WTC11 (cell line): ENCODE data around the gene UBXN6.

Experiments
- GTF2I ChIP-seq: fragments of 250-450 bp; sonication (Bioruptor Pico); conservative IDR thresholded peaks from 2 replicates; pipeline ENCODE4 v1.4.0; 2021; ENCODE audit warnings: mild to moderate bottlenecking
- NFYB ChIP-seq: sonication (generic); formaldehyde crosslinking; conservative IDR thresholded peaks from 2 replicates; pipeline ENCODE4 v1.8.0; 2022; ENCODE audit warnings: low read depth, missing genetic modification reagents
- NR3C1 ChIP-seq: sonication (generic); formaldehyde crosslinking; conservative IDR thresholded peaks from 2 replicates; pipeline ENCODE4 v1.8.1; 2023; ENCODE audit warnings: low read depth, mild to moderate bottlenecking, missing genetic modification reagents
- SP1 ChIP-seq: sonication (generic); formaldehyde crosslinking; conservative IDR thresholded peaks from 2 replicates; pipeline ENCODE4 v1.8.1; 2022; ENCODE audit warnings: missing genetic modification reagents
- TF ChIP-seq, protein P1 (sequence below): fragments of 200-600 bp; IDR thresholded peaks from 2 replicates; pipeline ENCODE4 v1.8.0; 2022; ENCODE audit warnings: antibody characterized with exemption
- TF ChIP-seq, protein P2 (sequence below): sonication (generic); formaldehyde crosslinking; IDR thresholded peaks from 2 replicates; pipeline ENCODE4 v1.8.1; 2023; ENCODE audit warnings: mild to moderate bottlenecking, missing genetic modification reagents, borderline replicate concordance
- TF ChIP-seq, protein P3 (sequence below): sonication (generic); formaldehyde crosslinking; IDR thresholded peaks from 2 replicates; pipeline ENCODE4 v1.8.1; 2023; ENCODE audit warnings: mild to moderate bottlenecking, missing genetic modification reagents, moderate library complexity
- TF ChIP-seq, protein P4 (sequence below): sonication (generic); formaldehyde crosslinking; IDR thresholded peaks from 2 replicates; pipeline ENCODE4 v1.8.1; 2022; ENCODE audit warnings: low read depth, mild to moderate bottlenecking, moderate library complexity, missing genetic modification reagents, borderline replicate concordance
- TF ChIP-seq, protein P5 (sequence below): sonication (generic); formaldehyde crosslinking; IDR thresholded peaks from 2 replicates; pipeline ENCODE4 v1.8.1; 2022; ENCODE audit warnings: missing genetic modification reagents, borderline replicate concordance
- TF ChIP-seq, protein P6 (sequence below): sonication (generic); formaldehyde crosslinking; IDR thresholded peaks from 2 replicates; pipeline ENCODE4 v1.8.0; 2022; ENCODE audit warnings: mild to moderate bottlenecking, missing genetic modification reagents

DNA sequence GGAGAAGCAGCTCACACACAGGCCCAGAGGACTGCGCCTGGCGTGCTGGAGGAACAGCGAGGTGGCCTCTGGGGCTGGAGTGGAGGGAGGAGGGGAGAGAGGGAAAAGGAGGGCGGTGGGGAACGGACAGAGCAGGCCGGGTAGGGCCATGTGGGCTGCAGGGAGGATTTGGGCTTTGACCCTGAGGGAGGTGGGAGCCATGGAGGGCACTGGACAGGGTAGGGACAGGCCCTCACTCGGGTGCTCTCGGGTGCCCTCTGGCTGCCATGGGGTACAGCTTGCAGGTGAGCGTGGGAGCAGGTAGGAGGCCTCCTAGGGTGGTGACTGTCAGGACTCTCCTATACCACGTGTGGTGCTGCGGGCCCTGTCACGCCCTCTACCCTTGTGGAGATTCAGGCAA, 37.9 kb upstream of the UBXN6 start:
- TF ChIP-seq, protein P1, sequence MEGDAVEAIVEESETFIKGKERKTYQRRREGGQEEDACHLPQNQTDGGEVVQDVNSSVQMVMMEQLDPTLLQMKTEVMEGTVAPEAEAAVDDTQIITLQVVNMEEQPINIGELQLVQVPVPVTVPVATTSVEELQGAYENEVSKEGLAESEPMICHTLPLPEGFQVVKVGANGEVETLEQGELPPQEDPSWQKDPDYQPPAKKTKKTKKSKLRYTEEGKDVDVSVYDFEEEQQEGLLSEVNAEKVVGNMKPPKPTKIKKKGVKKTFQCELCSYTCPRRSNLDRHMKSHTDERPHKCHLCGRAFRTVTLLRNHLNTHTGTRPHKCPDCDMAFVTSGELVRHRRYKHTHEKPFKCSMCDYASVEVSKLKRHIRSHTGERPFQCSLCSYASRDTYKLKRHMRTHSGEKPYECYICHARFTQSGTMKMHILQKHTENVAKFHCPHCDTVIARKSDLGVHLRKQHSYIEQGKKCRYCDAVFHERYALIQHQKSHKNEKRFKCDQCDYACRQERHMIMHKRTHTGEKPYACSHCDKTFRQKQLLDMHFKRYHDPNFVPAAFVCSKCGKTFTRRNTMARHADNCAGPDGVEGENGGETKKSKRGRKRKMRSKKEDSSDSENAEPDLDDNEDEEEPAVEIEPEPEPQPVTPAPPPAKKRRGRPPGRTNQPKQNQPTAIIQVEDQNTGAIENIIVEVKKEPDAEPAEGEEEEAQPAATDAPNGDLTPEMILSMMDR = no peak
- TF ChIP-seq, protein P2, sequence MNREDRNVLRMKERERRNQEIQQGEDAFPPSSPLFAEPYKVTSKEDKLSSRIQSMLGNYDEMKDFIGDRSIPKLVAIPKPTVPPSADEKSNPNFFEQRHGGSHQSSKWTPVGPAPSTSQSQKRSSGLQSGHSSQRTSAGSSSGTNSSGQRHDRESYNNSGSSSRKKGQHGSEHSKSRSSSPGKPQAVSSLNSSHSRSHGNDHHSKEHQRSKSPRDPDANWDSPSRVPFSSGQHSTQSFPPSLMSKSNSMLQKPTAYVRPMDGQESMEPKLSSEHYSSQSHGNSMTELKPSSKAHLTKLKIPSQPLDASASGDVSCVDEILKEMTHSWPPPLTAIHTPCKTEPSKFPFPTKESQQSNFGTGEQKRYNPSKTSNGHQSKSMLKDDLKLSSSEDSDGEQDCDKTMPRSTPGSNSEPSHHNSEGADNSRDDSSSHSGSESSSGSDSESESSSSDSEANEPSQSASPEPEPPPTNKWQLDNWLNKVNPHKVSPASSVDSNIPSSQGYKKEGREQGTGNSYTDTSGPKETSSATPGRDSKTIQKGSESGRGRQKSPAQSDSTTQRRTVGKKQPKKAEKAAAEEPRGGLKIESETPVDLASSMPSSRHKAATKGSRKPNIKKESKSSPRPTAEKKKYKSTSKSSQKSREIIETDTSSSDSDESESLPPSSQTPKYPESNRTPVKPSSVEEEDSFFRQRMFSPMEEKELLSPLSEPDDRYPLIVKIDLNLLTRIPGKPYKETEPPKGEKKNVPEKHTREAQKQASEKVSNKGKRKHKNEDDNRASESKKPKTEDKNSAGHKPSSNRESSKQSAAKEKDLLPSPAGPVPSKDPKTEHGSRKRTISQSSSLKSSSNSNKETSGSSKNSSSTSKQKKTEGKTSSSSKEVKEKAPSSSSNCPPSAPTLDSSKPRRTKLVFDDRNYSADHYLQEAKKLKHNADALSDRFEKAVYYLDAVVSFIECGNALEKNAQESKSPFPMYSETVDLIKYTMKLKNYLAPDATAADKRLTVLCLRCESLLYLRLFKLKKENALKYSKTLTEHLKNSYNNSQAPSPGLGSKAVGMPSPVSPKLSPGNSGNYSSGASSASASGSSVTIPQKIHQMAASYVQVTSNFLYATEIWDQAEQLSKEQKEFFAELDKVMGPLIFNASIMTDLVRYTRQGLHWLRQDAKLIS (CRISPR knock-in tag) = no peak
- TF ChIP-seq, protein P3, sequence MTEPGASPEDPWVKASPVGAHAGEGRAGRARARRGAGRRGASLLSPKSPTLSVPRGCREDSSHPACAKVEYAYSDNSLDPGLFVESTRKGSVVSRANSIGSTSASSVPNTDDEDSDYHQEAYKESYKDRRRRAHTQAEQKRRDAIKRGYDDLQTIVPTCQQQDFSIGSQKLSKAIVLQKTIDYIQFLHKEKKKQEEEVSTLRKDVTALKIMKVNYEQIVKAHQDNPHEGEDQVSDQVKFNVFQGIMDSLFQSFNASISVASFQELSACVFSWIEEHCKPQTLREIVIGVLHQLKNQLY (CRISPR knock-in tag) = no peak
- TF ChIP-seq SP1 (no peak), NR3C1 (no peak), GTF2I (CRISPR knock-in tag) (no peak), NFYB (CRISPR knock-in tag) (no peak)
- TF ChIP-seq, protein P4, sequence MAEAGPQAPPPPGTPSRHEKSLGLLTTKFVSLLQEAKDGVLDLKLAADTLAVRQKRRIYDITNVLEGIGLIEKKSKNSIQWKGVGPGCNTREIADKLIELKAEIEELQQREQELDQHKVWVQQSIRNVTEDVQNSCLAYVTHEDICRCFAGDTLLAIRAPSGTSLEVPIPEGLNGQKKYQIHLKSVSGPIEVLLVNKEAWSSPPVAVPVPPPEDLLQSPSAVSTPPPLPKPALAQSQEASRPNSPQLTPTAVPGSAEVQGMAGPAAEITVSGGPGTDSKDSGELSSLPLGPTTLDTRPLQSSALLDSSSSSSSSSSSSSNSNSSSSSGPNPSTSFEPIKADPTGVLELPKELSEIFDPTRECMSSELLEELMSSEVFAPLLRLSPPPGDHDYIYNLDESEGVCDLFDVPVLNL (CRISPR knock-in tag) = no peak
- TF ChIP-seq, protein P5, sequence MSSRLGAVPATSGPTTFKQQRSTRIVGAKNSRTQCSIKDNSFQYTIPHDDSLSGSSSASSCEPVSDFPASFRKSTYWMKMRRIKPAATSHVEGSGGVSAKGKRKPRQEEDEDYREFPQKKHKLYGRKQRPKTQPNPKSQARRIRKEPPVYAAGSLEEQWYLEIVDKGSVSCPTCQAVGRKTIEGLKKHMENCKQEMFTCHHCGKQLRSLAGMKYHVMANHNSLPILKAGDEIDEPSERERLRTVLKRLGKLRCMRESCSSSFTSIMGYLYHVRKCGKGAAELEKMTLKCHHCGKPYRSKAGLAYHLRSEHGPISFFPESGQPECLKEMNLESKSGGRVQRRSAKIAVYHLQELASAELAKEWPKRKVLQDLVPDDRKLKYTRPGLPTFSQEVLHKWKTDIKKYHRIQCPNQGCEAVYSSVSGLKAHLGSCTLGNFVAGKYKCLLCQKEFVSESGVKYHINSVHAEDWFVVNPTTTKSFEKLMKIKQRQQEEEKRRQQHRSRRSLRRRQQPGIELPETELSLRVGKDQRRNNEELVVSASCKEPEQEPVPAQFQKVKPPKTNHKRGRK = no peak
- TF ChIP-seq, protein P6, sequence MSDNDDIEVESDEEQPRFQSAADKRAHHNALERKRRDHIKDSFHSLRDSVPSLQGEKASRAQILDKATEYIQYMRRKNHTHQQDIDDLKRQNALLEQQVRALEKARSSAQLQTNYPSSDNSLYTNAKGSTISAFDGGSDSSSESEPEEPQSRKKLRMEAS (CRISPR knock-in tag) = no peak
